Midbrain (tissue), 1 donor: ENCODE measurements around the gene CUBN.

Experiments used
- DNase-seq: peaks from one replicate; lab custom pipeline; 2025; lab: John Stamatoyannopoulos, UW

The CUBN gene

GRCh38 chr10:16788778-16789177 is 340.8 kb downstream of the CUBN start:
- no peak for DNase-seq

DNA sequence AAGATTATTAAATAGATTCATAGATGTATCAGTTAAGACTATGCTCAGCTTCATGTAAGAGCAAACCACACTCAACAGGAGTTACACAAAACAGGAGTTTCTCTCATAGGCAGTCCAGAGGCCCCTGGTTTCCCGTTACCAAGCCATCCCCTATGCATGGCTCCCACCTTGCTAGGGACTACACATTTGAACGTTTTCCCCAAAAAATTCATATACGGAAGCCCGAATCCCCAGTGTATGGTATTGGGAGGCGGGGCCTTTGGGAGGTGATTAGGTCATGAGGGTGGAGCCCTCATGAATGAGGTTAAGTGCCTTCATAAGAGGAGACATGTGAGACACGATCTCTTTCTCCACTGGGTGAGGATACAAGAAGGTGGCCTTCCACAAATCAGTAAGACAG is 341.5 kb downstream of the CUBN start:
- DNase-seq, result no peak

DNA sequence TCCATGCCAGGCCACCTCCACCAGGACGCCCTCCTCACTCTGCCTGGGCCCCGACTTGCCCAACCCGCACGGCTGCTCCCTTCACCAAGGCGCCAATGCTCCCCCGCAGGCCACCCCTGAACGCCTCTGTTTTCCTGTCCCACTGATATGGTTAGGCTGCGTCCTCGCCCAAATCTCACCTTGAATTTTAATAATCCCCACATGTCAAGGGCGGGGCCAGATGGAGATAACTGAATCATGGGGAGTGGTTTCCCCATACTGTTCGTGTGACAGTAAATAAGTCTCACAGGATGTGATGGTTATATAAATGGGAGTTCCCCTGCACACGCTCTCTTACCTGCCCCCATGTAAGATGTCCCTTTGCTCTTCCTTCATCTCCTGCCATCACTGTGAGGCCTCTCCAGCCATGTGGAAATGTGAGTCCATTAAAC is 342.2 kb downstream of the CUBN start:
- DNase-seq, result no peak

- DNase-seq, result no peak
Observed at GRCh38 chr10:16780338-16780880, 349.2 kb downstream of the CUBN start.

DNA sequence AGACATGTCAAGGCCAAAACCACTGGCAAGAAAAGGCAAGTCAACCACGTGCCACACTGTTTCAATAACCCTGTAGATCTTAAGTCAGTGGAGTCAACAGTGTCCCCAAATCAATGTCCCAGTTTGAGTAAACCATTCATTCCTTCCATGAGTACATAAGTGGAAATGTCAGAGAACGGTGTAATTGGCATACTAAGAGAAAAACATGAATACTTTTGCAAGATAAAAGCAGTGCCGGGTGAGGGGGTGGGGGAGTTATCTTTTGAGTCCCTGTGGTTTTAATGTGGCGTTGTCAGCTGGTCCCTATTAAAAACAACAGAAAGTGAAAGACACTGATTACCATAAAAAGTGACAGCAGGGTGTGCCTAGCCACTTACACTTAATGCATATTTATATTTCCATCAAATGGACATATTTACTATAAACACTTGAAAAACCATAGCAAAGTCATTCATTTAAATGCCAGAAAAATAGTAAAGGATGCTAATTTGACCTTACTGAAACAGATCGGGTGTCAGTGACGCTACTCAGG is 350.2 kb downstream of the CUBN start:
- DNase-seq, result no peak

DNA sequence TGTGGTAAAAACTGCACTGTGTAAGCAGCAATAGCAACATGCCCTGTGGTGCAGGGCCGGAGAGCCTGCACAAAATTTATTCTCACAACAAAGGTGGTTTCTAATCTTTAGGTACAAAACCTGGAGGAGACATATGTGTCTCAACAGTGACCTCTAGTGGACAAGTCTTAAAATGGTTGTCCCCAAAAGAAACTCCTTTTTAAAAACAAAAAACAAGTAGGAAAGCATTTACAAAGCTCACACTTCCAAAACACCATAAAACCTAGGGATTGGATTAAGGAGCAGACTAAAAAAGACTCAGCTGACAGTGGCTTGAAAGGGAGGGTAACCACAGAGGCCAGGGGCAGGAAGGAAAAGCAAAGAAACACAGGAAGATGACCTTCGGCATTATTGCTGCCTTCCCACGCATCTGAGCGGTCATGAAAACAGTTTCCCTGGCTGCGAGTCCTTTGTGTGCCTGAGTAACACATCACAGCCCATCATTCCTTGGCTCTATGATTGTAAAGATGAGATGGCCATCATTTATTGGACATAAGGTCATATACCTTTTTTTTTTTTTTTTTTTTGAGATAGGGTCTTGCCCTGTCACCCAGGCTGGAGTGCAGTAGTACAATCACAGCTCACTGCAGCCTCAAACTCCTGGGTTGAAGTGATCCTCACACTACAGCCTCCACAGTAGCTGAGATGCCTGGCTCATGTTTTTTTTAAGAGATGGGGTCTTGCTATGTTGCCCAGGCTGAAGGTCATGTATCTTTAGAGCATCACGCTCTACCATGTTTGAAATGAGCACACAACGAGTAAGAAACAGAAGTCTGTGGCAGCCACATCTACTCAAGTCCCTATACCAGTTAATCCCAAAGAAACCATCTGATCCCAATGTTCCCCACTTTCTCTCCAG is 351.9 kb downstream of the CUBN start:
- peak; percentile 38 for DNase-seq

DNA sequence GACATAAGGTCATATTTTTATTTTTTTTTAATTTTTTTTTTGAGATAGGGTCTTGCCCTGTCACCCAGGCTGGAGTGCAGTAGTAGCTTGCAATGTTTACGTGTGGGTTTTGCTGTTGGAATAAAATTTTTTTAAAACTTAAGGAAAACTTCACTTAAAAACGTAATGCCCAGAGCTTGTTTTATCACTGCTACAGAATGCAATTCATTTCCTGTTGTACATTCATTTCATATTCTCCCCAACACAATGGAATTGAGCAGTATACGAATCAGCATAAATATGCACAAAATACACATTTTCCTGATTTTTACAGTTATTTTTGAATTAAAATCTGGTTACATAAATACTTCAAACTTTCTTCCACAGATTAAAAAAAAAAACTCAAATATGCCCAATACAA is 352.7 kb downstream of the CUBN start:
- DNase-seq, result no peak
